ENCODE results near the gene TOP3A. TPM values are rescaled to one million over a fixed set of nuclear protein-coding genes. Genes with fewer than 3 reads are reported as not detected.

The TOP3A gene
- total and polyA plus RNA-seq, 2 experiments from 2014 or later, result 21.7 to 76.7 TPM

DNA sequence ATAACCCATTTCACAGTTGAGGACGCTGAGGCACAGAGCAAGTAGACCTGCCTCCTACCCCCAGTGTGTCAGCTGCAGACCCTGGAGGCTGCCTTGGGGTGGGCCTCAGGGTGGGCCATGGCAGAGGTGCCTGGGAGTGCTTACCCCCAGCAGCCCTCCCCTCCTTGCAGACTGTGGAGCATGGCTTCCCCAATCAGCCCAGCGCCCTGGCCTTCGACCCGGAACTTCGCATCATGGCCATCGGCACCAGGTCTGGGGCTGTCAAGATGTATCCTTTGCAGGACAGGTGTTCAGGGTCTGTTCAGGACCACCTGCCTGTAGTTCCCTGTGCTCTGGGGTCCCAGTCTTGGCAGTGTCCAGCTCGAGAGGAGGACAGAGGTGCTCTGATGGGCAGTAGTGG lies 85.0 kb downstream of the TOP3A start:
- no peak overlapping the region; the same call in 1 of the 2 replicates for H3K27ac Mint-ChIP-seq
- no peak overlapping the region for H3K4me3 Mint-ChIP-seq
- peaks cover 4% of the 10 kb centered on the region for H4K20me1 ChIP-seq (replicated peaks; ENCODE audit: insufficient read depth)
- H3K79me2 ChIP-seq (replicated peaks; ENCODE audit: insufficient read depth), result peaks cover 58% of the 10 kb centered on the region
- no peak for ATAC-seq
- H2AFZ ChIP-seq, result no peak overlapping the region
- no peak overlapping the region for H3K4me3 ChIP-seq
- H3K4me1 ChIP-seq (ENCODE audit: insufficient read depth), result peaks cover 7% of the 10 kb centered on the region; the same call in 1 of the 2 replicates
- DNase-seq (ENCODE audit: low spot score), result no peak
- no peaks in the 10 kb centered on the region for H3F3A ChIP-seq (replicated peaks; ENCODE audit: low read depth)
- H3K27me3 ChIP-seq (ENCODE audit: insufficient read depth), result no peaks in the 10 kb centered on the region
- H3K27ac ChIP-seq (ENCODE audit: low read depth), result no peak overlapping the region
- no peak overlapping the region for H3K4me2 ChIP-seq
- H3K36me3 Mint-ChIP-seq (ENCODE audit: low read depth), result peaks cover 7% of the 10 kb centered on the region
- H3K27me3 Mint-ChIP-seq (ENCODE audit: insufficient read depth, low read depth, poor library complexity), result peaks cover 9% of the 10 kb centered on the region
- no peaks in the 10 kb centered on the region for H3K9me3 Mint-ChIP-seq
- no peak for TF ChIP-seq JUNB (IDR thresholded peaks at IDR 0.05; ENCODE audit: unreplicated experiment)
- TF ChIP-seq, protein P1, sequence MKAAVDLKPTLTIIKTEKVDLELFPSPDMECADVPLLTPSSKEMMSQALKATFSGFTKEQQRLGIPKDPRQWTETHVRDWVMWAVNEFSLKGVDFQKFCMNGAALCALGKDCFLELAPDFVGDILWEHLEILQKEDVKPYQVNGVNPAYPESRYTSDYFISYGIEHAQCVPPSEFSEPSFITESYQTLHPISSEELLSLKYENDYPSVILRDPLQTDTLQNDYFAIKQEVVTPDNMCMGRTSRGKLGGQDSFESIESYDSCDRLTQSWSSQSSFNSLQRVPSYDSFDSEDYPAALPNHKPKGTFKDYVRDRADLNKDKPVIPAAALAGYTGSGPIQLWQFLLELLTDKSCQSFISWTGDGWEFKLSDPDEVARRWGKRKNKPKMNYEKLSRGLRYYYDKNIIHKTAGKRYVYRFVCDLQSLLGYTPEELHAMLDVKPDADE (IDR thresholded peaks at IDR 0.05), result no peak
- no peak for TF ChIP-seq ZNF114 (CRISPR knock-in tag; IDR thresholded peaks at IDR 0.05)
- no peak for TF ChIP-seq NANOG (IDR thresholded peaks at IDR 0.05; ENCODE audit: borderline replicate concordance)
- no peak for TF ChIP-seq EZH2phosphoT487 (IDR thresholded peaks at IDR 0.05; ENCODE audit: unreplicated experiment)
- no peak for TF ChIP-seq EZH2 (IDR thresholded peaks at IDR 0.05; ENCODE audit: low read depth, unreplicated experiment)
- TF ChIP-seq, protein P2, sequence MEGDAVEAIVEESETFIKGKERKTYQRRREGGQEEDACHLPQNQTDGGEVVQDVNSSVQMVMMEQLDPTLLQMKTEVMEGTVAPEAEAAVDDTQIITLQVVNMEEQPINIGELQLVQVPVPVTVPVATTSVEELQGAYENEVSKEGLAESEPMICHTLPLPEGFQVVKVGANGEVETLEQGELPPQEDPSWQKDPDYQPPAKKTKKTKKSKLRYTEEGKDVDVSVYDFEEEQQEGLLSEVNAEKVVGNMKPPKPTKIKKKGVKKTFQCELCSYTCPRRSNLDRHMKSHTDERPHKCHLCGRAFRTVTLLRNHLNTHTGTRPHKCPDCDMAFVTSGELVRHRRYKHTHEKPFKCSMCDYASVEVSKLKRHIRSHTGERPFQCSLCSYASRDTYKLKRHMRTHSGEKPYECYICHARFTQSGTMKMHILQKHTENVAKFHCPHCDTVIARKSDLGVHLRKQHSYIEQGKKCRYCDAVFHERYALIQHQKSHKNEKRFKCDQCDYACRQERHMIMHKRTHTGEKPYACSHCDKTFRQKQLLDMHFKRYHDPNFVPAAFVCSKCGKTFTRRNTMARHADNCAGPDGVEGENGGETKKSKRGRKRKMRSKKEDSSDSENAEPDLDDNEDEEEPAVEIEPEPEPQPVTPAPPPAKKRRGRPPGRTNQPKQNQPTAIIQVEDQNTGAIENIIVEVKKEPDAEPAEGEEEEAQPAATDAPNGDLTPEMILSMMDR (conservative IDR thresholded peaks at IDR 0.05; ENCODE audit: low read depth in 2 of 2), result no peak
- TF ChIP-seq, protein P3, sequence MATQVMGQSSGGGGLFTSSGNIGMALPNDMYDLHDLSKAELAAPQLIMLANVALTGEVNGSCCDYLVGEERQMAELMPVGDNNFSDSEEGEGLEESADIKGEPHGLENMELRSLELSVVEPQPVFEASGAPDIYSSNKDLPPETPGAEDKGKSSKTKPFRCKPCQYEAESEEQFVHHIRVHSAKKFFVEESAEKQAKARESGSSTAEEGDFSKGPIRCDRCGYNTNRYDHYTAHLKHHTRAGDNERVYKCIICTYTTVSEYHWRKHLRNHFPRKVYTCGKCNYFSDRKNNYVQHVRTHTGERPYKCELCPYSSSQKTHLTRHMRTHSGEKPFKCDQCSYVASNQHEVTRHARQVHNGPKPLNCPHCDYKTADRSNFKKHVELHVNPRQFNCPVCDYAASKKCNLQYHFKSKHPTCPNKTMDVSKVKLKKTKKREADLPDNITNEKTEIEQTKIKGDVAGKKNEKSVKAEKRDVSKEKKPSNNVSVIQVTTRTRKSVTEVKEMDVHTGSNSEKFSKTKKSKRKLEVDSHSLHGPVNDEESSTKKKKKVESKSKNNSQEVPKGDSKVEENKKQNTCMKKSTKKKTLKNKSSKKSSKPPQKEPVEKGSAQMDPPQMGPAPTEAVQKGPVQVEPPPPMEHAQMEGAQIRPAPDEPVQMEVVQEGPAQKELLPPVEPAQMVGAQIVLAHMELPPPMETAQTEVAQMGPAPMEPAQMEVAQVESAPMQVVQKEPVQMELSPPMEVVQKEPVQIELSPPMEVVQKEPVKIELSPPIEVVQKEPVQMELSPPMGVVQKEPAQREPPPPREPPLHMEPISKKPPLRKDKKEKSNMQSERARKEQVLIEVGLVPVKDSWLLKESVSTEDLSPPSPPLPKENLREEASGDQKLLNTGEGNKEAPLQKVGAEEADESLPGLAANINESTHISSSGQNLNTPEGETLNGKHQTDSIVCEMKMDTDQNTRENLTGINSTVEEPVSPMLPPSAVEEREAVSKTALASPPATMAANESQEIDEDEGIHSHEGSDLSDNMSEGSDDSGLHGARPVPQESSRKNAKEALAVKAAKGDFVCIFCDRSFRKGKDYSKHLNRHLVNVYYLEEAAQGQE (IDR thresholded peaks at IDR 0.05; ENCODE audit: unreplicated experiment), result no peak
- TF ChIP-seq ZNF331 (CRISPR knock-in tag; IDR thresholded peaks at IDR 0.05; ENCODE audit: low read depth), result no peak
- no peak for TF ChIP-seq STAT1 (IDR thresholded peaks at IDR 0.05; ENCODE audit: unreplicated experiment)
- TF ChIP-seq CREB1 (CRISPR knock-in tag; IDR thresholded peaks at IDR 0.05; ENCODE audit: low read depth), result no peak
- TF ChIP-seq, protein P4, sequence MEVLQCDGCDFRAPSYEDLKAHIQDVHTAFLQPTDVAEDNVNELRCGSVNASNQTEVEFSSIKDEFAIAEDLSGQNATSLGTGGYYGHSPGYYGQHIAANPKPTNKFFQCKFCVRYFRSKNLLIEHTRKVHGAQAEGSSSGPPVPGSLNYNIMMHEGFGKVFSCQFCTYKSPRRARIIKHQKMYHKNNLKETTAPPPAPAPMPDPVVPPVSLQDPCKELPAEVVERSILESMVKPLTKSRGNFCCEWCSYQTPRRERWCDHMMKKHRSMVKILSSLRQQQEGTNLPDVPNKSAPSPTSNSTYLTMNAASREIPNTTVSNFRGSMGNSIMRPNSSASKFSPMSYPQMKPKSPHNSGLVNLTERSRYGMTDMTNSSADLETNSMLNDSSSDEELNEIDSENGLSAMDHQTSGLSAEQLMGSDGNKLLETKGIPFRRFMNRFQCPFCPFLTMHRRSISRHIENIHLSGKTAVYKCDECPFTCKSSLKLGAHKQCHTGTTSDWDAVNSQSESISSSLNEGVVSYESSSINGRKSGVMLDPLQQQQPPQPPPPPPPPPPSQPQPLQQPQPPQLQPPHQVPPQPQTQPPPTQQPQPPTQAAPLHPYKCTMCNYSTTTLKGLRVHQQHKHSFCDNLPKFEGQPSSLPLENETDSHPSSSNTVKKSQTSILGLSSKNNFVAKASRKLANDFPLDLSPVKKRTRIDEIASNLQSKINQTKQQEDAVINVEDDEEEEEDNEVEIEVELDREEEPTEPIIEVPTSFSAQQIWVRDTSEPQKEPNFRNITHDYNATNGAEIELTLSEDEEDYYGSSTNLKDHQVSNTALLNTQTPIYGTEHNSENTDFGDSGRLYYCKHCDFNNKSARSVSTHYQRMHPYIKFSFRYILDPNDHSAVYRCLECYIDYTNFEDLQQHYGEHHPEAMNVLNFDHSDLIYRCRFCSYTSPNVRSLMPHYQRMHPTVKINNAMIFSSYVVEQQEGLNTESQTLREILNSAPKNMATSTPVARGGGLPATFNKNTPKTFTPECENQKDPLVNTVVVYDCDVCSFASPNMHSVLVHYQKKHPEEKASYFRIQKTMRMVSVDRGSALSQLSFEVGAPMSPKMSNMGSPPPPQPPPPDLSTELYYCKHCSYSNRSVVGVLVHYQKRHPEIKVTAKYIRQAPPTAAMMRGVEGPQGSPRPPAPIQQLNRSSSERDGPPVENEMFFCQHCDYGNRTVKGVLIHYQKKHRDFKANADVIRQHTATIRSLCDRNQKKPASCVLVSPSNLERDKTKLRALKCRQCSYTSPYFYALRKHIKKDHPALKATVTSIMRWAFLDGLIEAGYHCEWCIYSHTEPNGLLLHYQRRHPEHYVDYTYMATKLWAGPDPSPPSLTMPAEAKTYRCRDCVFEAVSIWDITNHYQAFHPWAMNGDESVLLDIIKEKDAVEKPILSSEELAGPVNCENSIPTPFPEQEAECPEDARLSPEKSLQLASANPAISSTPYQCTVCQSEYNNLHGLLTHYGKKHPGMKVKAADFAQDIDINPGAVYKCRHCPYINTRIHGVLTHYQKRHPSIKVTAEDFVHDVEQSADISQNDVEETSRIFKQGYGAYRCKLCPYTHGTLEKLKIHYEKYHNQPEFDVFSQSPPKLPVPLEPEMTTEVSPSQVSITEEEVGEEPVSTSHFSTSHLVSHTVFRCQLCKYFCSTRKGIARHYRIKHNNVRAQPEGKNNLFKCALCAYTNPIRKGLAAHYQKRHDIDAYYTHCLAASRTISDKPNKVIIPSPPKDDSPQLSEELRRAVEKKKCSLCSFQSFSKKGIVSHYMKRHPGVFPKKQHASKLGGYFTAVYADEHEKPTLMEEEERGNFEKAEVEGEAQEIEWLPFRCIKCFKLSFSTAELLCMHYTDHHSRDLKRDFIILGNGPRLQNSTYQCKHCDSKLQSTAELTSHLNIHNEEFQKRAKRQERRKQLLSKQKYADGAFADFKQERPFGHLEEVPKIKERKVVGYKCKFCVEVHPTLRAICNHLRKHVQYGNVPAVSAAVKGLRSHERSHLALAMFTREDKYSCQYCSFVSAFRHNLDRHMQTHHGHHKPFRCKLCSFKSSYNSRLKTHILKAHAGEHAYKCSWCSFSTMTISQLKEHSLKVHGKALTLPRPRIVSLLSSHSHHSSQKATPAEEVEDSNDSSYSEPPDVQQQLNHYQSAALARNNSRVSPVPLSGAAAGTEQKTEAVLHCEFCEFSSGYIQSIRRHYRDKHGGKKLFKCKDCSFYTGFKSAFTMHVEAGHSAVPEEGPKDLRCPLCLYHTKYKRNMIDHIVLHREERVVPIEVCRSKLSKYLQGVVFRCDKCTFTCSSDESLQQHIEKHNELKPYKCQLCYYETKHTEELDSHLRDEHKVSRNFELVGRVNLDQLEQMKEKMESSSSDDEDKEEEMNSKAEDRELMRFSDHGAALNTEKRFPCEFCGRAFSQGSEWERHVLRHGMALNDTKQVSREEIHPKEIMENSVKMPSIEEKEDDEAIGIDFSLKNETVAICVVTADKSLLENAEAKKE (CRISPR knock-in tag; IDR thresholded peaks at IDR 0.05), result no peak
- no peak for TF ChIP-seq POLR2AphosphoS5 (IDR thresholded peaks at IDR 0.05; ENCODE audit: low read depth)
- no peaks in the 10 kb centered on the region for H3K9me2 ChIP-seq (ENCODE audit: insufficient read depth)
- no peaks in the 10 kb centered on the region for H3K36me3 ChIP-seq (ENCODE audit: insufficient read depth)
- peaks cover 18% of the 10 kb centered on the region for H3K4me1 Mint-ChIP-seq

Data from GM23338 (cell line).